HPDE6-E6E7 (cell line): ENCODE measurements around the gene NCKAP5.

Source experiments
- DNase-seq: peaks from one replicate; pipeline ENCODE4 v3.0.0; 2011; ENCODE audit warnings: missing footprints; ENCODE audit errors: extremely low spot score

The NCKAP5 gene

DNA sequence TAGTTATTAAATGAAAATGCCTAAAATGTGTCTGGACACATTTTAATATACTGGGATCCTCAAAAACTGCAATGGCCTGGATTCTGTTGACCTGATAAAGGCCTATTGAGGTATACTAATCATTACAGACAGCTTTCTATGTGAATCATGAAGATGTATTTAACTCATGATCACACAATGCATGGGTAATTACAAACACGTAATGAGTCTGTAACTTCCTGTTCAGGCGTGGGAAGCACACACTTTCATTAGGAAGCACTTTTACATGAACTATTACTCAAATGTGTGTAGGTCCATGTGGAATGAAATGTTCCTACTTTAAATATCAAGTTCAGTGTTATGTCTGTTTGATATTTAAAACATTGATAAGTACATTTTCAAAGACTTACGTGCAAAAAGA lies 108.7 kb downstream of the NCKAP5 start:
- DNase-seq = peak; percentile 35

DNA sequence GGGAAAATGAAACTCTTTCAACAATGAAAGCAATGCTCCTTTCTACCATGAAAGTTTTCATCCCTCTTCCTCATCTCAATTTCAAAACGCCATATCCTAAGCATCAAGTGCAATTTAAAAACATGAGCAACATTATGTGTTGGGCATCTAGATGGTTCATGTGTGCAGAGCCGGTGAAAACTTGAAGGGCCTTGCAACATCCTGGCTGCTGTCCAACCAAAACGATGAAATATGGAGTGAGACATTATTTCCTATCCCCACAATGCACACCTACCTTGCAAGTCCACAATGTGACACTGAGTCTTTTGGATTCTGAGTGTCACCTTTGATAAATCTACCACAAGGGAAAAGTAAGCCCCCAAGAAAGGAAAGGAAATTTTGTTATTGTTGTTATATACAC lies 110.0 kb downstream of the NCKAP5 start:
- DNase-seq = no peak

DNA sequence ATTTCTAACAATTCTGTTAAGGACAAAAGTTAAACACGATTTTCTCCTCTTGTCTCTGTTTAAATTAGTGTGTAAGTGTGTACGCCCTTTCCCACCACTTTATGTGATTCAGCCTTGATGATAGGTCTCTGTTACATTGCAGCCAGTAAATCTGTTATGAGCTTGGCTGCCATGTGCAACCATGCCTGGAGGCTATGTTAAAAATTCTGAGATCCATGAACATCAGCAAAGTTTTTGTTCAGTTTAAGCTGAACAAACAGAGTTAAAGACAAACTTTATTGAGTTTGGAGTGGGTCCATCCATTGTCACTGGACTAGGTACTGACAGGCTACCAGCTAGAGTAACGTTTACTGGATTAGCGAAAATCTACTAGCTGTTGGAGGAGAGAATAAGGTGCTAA lies 110.4 kb downstream of the NCKAP5 start:
- no peak for DNase-seq

DNA sequence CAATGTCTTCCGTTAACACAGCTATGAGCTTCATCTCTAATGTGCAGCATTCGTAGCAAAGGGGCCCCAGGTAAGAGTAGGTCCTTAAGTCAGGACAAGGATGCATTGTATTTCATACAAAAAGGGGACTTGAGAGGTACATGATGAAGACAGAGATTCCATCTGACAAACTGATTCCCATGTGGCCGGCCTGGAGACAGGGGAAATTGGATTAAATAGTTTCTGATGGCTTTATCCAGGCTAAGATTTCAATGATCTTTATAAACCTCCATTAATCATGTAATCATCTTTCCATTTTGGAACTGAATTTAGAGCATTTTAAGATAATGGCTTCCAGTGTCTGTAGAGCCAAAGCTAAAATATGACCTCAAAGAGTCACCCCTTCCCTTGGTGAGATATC lies 111.3 kb downstream of the NCKAP5 start:
- no peak for DNase-seq

DNA sequence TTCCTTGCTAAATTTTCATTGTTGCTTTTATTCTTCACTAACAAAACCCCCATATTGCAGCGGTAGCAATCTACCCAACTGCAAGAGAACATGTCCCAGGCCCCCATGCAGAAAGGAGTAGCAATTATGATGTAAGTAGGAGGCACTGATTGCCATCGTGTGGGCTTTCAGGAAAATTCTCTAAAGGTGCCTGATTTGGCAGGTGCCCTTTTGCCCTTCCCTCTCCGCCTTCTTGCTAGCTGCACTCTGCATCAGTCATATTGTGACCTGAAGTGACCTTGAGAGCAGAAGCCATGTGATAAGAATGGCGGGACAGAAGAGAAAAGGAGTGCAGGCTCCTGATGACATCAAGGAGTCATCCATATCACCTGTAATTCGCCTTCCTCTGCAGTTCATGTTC lies 112.1 kb downstream of the NCKAP5 start:
- DNase-seq = no peak

DNA sequence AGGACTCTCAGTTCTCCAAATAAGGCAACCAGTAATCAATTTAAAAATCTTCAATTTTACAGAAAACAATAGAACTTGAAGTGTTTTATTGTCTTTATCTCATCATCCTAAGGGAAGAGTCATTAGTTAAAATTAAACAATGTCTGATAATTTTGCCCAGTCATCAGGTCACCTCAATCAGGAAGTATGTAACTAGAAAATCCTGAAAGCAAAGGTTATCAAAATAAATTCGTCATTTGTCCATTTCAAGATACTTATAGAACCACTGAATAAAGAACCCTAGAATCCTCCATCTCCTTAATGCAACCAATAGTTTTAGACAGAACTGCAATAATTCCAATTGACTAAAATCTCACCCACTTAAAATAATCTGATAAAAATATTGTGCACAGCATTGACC lies 115.2 kb downstream of the NCKAP5 start:
- DNase-seq = no peak

DNA sequence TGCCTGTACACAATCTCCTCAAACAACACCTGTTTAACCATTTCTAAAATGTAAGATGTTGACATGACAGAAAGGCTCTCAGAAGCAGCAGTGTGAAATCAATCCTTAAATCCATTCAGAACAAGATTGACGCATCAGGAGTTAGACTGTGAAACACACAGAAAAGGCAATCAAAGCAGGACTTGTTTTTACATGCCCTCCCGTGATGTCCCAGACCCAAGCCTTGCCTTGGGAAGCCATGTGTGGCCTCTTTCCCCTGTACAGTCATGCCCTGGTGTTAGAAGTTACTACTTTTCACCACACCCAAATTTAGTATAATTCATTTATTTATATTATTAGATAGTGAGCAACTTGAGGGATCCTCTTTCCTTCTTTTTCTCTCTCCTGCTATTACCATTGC lies 115.7 kb downstream of the NCKAP5 start:
- peak; percentile 80 for DNase-seq

DNA sequence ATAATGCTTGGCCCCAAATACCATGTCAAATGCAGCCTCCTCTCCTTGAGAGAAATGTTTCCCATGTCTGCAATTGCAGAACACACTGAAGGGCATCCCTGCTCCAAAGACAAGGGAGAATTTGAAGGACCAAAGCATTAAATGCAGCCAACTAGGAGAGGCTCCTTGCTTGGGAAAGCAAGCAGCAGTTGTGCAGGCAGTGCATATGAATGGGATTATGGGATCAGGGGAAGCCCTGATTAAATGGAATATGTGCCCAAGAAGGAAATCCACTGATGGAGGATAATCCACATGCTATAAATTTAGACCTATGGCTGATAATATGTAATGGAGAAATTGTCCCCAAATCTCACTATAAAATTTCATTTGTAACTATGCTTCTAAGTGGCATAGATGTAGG lies 116.1 kb downstream of the NCKAP5 start:
- no peak for DNase-seq

DNA sequence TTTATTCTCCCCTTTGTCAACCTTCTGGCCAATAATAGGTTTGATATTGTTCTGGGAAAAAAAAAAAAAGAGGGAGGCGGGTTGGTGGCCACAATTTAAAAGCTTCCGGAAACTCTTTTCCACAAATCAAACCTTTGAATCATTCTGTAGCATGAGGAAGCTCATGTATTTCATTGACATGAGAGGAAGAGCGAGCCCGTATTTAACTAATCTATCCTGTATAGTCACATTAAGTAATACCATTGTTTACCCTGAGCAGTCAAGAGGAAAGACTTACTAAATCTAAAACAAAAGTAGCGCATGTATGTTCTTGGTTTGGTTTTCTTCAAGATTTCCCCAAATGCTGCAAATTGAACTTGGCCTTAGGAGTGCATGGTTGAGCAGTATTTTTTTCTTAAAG lies 120.1 kb downstream of the NCKAP5 start:
- DNase-seq = no peak

DNA sequence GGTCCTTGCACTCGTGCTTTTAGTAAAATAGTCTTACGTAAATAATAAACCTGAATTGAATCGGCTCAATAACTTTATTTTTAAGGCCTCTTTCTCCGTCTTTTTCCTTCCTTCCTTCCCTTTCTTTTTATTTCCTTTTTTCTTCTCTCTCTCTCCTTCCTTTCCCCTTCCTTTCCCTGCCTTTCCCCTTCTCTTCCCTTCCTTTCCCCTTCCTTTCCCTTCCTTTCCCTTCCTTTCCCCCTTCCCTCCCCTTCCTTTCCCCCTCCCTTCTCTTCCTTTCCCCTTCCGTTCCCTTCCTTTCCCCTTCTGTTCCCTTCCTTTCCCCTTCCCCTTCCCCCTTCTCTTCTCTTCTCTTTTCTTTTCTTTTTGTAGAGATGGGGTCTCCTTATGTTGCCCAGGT lies 121.0 kb downstream of the NCKAP5 start:
- DNase-seq = no peak

DNA sequence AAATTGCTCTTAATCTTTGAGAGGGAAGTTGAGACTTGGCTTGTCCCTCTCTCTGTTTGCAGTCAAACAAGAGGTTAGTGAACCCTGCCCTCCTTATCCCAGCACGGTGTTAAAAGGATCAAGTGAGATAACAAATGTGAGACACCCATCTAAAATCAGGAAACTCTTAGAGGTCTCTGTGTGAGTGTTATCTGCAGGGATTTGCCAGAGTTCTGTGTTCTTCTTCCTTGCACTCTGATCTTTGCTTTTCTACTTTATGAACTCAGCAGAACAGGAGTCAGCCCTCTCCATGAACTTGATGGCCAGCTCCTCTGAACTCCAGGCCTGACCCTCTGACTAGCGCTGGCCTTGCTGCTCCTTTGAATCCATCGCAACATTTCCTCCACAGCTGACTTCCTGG lies 123.8 kb downstream of the NCKAP5 start:
- no peak for DNase-seq

DNA sequence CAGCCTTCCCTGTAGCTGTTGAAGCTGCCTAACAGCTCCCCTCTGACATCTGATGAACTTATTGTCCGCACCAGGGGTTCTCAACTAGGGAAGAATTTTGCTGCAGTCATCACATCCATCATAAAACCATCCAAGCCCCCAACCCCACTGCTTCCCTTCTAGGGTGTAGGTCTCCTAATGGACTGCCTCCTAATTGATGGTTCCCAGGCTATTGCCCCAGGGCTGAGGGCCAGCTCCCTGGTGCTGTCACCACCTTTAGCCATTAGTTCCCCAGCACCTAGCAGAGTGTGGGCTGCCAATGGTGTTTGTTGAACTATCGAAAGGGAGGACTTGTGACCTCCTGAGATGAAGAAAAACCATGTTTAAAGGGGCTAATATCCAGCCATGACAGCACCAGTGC lies 125.9 kb downstream of the NCKAP5 start:
- DNase-seq = no peak

DNA sequence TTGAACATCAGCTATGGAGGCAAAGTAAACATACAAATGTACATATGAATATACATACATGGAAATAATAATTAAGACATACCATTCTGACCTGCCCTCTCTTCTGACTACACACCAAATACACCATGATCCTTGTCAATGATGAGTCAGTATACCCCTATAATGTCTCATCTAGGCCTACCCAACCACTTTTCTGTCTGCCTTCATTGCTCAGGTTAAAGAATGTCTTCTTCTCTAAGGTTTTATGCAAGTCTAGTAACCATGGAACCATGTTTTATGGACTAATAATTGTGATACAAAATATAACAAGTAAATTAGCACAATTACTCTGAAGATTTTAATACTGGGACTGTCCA lies 128.7 kb downstream of the NCKAP5 start:
- DNase-seq = no peak

DNA sequence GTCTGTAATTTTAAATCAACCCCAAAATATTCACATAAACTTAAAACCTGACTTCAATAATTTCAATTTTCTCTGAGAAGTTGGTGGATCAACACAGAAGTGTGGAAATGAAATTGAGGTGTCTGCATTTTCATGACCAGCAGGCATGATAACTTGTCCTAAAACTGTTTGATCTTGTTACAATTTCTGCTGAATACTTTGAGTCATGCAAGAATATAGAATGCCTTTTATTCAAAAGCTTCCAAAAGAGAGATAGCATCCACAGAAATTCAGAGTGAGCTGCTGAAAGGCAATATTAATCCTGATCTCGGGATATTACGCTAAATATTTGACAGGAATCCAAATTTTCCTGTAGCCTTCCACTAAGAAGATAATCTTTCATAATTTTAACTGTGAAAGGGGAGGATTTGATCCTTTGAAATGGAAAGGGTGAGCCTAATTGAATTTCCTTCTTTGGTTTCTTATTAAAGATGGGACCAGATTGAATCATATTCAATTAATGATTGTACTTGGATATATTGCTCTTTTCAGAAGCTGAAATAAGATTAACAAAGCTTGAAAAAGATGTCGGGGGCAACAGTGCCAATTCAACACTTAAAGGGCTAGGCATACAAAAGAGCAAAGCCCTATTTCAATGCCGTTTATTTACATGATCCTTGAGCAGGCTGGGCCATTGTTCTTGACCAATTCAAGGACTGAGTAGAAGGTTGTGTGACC lies 129.3 kb downstream of the NCKAP5 start:
- no peak for DNase-seq

DNA sequence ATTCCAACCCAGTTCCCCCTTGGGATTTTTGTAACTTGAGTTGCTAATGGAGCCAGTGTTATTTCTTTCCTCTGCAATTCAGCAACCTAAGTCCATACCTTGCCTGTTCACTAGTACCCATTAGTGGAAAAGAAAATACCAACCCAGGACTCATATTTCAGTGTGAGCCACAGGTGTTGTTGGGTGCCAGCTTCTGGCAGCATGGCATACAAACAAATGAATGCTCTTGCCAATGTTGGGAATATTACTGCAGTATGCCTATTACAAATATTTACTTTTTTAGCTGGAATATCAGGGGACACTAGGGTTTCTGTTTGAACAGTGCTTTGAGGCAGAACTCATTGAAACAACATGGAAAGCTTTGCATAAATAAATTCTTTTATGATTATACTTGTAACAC lies 130.2 kb downstream of the NCKAP5 start:
- DNase-seq = no peak

DNA sequence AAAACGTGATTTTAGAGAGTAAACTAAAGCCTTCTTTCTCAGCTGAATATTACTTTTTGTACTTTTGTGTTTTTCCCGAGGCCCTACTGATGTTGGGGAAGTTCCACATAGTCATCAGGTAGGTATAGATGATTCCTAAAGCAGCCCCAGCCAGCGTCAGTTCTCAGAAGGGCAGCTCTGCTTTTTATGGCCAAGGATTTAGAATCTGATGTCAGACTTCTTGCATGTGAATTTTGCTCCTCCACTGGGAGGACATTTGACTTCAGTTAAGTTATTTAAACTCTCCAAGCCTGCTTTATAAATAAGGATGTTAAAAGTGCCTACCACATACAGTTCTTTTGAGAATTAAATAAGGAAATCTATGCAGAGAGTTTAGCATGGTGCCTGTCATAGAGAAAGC lies 130.8 kb downstream of the NCKAP5 start:
- DNase-seq = no peak

DNA sequence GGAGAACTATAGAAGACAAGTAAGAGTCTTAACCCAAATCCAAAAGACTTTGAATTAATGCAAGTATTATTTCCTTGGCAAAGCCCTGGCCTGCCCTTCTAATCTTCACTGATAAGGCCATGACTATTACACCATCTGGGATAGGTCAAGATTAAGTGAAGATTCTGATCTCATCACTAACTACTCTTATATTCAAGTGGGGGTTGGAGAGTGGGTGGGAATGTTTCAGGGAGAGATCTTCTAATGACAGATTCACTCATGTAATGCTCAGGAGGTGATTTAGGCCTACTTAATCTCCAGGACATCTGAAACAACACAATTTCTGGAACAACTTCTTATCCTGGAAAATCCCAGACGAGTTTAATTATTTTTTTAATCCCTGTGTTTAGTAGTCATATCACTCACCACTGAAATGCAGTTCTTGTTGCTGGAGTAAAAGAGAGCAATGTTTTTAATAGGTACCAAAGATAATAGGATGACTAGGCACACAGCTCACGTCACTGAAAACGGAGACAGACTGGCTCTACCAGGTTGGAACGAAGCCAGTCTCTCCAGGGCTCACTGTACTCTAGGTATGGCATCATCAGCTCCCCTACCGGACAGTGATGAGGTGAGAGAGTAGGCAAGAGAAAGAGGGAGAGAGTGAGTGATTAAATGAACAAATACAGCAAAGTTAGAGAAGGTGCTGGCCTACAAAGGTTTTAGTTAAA lies 133.1 kb downstream of the NCKAP5 start:
- DNase-seq = peak; percentile 78

DNA sequence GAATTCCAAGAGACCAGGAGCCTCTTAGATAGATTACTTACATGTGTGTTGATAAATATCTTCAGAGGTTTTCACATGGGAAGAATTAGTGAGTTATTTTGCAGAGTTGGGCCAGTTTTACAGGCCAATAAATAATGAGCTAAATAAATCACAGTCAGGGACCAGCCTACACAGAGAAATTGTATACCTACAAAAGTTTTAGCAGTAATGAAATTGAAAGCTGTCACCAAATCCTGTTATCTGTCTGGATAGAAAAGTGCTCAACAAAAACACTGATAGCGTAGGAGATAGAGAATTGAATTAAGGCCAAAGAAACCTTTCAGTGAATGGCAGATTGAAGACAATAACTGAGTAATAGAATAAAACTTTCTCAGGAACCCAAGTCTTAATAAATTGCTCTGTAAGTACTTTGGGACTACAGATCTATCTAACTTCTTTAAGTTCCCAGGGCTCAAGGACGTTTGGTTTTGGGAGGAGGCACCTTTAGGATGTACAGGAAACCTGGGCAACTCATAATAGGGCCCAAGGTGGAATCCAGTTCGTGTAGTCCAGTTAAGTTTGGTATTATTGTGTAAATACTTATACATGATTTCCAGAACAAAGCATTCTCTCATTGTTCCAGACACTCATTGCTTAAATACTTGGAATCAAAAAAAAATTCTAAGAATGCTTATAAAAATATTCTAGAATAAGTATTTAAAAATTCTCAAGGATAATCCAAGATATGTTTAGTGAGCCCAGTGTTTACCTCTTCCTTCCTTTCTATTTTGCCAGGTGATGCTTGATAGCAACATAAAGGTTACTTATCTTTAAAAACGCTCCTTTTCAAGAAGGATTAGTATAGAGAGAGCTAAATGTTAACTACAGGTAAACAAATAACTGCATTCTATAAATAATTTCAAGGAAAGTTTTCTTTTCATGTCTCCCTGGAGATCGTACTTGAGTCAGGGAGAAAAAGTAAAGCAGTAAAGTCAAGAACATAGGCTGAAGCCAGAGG lies 134.5 kb downstream of the NCKAP5 start:
- DNase-seq = no peak

DNA sequence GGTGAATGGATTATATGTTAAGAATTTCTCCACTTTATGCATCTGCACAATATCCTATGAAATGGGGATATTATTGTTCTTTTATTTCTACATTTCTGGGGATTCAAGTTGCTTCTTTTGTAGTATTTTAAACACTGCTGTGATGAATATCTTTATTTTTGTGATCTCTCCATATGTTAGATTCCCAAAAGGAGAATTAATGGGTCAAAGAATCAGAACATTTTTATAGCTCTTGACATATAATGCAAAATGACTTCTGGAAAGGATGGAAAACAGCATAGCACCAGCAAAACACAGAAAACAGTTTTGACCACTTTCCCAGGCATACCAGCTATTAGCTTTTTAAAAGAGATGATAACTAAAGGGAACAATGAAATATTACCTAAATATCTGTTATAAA lies 135.5 kb downstream of the NCKAP5 start:
- DNase-seq = no peak

DNA sequence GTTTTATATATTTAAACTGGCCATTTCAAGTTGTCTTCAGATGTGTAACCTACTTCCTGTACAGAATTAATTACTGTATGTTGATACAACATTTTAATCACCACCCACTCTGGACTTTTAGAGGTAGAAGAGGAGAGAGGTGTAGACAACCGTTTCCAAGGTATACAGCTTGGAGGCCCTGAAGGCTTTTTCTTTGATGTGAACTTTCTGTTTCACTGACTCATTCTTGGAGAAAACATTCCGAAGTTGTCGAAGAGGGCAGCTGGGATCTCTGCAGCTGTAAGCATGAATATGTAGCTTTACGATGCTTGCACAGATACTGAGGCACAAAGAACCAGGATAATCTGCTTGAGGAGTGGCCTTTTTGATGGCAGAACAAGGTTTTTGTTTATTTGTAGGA lies 137.0 kb downstream of the NCKAP5 start:
- DNase-seq = peak; percentile 13

DNA sequence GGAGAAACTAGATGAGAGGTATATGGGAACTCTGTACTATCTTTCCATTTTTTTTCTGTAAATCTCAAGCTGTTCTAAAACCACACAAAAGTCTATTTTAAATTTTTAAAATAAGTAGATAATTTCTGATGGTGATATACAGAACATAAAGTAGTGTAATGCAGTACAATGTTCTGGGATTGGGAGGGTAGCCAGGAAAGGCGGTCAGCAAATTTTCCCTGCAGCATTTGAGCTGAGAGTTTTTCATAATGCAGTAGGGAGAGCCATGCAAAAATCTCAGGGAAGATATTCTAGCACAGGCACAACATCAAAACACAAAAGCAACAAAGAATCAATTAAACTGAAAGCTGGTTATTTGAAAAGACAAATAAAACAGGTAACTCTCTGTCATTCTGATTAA lies 141.5 kb downstream of the NCKAP5 start:
- DNase-seq = no peak

DNA sequence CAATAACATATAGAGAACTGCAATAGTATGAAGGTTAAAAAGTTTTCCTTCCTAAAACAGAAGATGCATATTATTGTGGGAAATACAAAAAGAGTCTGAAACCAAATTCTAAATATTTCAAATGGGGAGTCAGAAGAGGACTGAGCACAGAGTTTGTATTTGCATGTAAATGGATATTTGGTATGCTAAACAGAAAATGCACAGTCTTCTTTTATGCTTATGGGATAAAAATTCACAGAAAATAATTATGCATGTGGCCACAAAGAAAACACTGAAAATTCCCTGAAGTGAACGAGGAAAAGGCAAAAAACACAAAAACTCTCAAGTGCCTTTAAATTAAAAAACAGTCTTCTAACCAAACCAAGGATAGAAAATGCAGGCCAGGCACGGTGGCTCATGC lies 142.7 kb downstream of the NCKAP5 start:
- no peak for DNase-seq

DNA sequence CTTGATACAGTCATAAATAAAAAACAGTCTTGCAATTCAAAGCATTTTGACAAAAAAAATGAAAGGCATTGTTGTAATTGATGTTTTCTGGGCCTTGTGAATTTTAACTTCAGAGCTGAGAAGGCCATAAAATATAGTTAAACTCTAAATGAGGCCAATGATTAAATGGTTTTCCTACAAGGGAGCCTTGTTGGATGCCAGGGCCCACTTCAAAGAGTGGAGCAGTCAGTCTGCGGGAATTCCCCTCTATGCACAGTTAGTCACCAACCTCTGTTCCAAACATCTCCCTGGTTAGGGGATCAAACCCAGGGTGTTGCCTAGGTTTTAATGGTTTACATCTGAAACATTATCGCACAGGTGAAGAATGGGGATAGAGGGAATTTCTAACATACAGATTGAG lies 143.4 kb downstream of the NCKAP5 start:
- DNase-seq = no peak
